GM23338 (cell line): ENCODE results near the gene CALHM2.

ENCODE experiments used
- EZH2 ChIP-seq: fragments of 200-600 bp; sonication (generic); IDR thresholded peaks from one replicate; pipeline ENCODE4 v1.8.0; 2017; ENCODE audit warnings: antibody characterized with exemption, mild to moderate bottlenecking, low read depth; ENCODE audit not compliant: unreplicated experiment
- EZH2phosphoT487 ChIP-seq: fragments of 200-600 bp; sonication (generic); IDR thresholded peaks from one replicate; pipeline ENCODE4 v1.8.1; 2018; ENCODE audit warnings: antibody characterized with exemption; ENCODE audit not compliant: unreplicated experiment
- POLR2AphosphoS5 ChIP-seq: IDR thresholded peaks from 2 replicates; pipeline ENCODE4 v1.6.1; 2016; ENCODE audit warnings: antibody characterized with exemption, low read depth
- STAT1 ChIP-seq: IDR thresholded peaks from one replicate; pipeline ENCODE4 v1.6.1; 2016; ENCODE audit warnings: antibody characterized with exemption; ENCODE audit not compliant: unreplicated experiment
- TF ChIP-seq, protein P1 (sequence below), 2 experiments: fragments of 200-600 bp in 1 of 2; sonication (generic) in 1 of 2; conservative IDR thresholded peaks; 2 replicates each; pipeline versions ENCODE4 v1.5.1 to v1.6.1; 2016 to 2017; ENCODE audit warnings: antibody characterized with exemption in 2 of 2, low read depth in 2 of 2, mild to moderate bottlenecking in 2 of 2, moderate library complexity in 1 of 2
- TF ChIP-seq, protein P2 (sequence below): IDR thresholded peaks from 2 replicates; pipeline ENCODE4 v1.6.1; 2016; ENCODE audit warnings: antibody characterized with exemption
- TF ChIP-seq, protein P3 (sequence below): IDR thresholded peaks from one replicate; pipeline ENCODE4 v1.6.1; 2018; ENCODE audit warnings: antibody characterized with exemption; ENCODE audit not compliant: unreplicated experiment

- TF ChIP-seq POLR2AphosphoS5 (no peak), EZH2phosphoT487 (no peak), EZH2 (no peak), STAT1 (no peak)
- TF ChIP-seq, protein P1, sequence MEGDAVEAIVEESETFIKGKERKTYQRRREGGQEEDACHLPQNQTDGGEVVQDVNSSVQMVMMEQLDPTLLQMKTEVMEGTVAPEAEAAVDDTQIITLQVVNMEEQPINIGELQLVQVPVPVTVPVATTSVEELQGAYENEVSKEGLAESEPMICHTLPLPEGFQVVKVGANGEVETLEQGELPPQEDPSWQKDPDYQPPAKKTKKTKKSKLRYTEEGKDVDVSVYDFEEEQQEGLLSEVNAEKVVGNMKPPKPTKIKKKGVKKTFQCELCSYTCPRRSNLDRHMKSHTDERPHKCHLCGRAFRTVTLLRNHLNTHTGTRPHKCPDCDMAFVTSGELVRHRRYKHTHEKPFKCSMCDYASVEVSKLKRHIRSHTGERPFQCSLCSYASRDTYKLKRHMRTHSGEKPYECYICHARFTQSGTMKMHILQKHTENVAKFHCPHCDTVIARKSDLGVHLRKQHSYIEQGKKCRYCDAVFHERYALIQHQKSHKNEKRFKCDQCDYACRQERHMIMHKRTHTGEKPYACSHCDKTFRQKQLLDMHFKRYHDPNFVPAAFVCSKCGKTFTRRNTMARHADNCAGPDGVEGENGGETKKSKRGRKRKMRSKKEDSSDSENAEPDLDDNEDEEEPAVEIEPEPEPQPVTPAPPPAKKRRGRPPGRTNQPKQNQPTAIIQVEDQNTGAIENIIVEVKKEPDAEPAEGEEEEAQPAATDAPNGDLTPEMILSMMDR (conservative IDR thresholded peaks at IDR 0.05; ENCODE audit: low read depth in 2 of 2), result no peak
- TF ChIP-seq, protein P2, sequence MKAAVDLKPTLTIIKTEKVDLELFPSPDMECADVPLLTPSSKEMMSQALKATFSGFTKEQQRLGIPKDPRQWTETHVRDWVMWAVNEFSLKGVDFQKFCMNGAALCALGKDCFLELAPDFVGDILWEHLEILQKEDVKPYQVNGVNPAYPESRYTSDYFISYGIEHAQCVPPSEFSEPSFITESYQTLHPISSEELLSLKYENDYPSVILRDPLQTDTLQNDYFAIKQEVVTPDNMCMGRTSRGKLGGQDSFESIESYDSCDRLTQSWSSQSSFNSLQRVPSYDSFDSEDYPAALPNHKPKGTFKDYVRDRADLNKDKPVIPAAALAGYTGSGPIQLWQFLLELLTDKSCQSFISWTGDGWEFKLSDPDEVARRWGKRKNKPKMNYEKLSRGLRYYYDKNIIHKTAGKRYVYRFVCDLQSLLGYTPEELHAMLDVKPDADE, result no peak
- TF ChIP-seq, protein P3, sequence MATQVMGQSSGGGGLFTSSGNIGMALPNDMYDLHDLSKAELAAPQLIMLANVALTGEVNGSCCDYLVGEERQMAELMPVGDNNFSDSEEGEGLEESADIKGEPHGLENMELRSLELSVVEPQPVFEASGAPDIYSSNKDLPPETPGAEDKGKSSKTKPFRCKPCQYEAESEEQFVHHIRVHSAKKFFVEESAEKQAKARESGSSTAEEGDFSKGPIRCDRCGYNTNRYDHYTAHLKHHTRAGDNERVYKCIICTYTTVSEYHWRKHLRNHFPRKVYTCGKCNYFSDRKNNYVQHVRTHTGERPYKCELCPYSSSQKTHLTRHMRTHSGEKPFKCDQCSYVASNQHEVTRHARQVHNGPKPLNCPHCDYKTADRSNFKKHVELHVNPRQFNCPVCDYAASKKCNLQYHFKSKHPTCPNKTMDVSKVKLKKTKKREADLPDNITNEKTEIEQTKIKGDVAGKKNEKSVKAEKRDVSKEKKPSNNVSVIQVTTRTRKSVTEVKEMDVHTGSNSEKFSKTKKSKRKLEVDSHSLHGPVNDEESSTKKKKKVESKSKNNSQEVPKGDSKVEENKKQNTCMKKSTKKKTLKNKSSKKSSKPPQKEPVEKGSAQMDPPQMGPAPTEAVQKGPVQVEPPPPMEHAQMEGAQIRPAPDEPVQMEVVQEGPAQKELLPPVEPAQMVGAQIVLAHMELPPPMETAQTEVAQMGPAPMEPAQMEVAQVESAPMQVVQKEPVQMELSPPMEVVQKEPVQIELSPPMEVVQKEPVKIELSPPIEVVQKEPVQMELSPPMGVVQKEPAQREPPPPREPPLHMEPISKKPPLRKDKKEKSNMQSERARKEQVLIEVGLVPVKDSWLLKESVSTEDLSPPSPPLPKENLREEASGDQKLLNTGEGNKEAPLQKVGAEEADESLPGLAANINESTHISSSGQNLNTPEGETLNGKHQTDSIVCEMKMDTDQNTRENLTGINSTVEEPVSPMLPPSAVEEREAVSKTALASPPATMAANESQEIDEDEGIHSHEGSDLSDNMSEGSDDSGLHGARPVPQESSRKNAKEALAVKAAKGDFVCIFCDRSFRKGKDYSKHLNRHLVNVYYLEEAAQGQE, result no peak
Observed at GRCh38 chr10:103439776-103440175, 12.4 kb downstream of the CALHM2 start.
